ENCODE measurements around the gene CLASP2. TPM values are rescaled to one million over a fixed set of nuclear protein-coding genes. Genes with fewer than 3 reads are reported as not detected.
"Not testable (repeated sequence)": the region's sequence is repeated elsewhere in the genome, so short reads cannot be mapped to it uniquely, and the experiment has no call there.

Gene CLASP2
- total RNA-seq, 1 donor from 2014 or later: 69.2 TPM

- Mint-ChIP-seq H3K4me3 (peak overlapping the region; percentile 86), H3K27me3 (ENCODE audit: low read depth) (no peaks in the 10 kb centered on the region), H3K36me3 (ENCODE audit: low read depth) (no peaks in the 10 kb centered on the region), H3K9me3 (no peaks in the 10 kb centered on the region), H3K4me1 (peaks cover 46% of the 10 kb centered on the region), H3K27ac (ENCODE audit: unreplicated experiment) (peak overlapping the region; percentile 91)
- no peak for TF ChIP-seq CTCF (conservative IDR thresholded peaks at IDR 0.05)
- no peak for DNase-seq (ENCODE audit: low read depth, low spot score)
Observed at GRCh38 chr3:33658621-33658990, 59.4 kb downstream of the CLASP2 start.

GRCh38 chr3:33658039-33658438, 60.0 kb downstream of the CLASP2 start:
- H3K27ac Mint-ChIP-seq (ENCODE audit: unreplicated experiment): no peak overlapping the region
- H3K4me1 Mint-ChIP-seq: peaks cover 46% of the 10 kb centered on the region
- no peak for DNase-seq (ENCODE audit: low read depth, low spot score)
- H3K27me3 Mint-ChIP-seq (ENCODE audit: low read depth): no peaks in the 10 kb centered on the region
- no peaks in the 10 kb centered on the region for H3K36me3 Mint-ChIP-seq (ENCODE audit: low read depth)
- no peak for TF ChIP-seq CTCF (conservative IDR thresholded peaks at IDR 0.05)
- no peaks in the 10 kb centered on the region for H3K9me3 Mint-ChIP-seq
- no peak overlapping the region for H3K4me3 Mint-ChIP-seq

- H3K27ac Mint-ChIP-seq (ENCODE audit: unreplicated experiment): no peak overlapping the region
- H3K36me3 Mint-ChIP-seq (ENCODE audit: low read depth): no peaks in the 10 kb centered on the region
- no peaks in the 10 kb centered on the region for H3K27me3 Mint-ChIP-seq (ENCODE audit: low read depth)
- TF ChIP-seq CTCF (conservative IDR thresholded peaks at IDR 0.05): no peak
- H3K4me3 Mint-ChIP-seq: no peak overlapping the region
- H3K4me1 Mint-ChIP-seq: peaks cover 16% of the 10 kb centered on the region
- DNase-seq (ENCODE audit: low read depth, low spot score): no peak
- no peaks in the 10 kb centered on the region for H3K9me3 Mint-ChIP-seq
Observed at GRCh38 chr3:33652736-33653135, 65.3 kb downstream of the CLASP2 start.

GRCh38 chr3:33651101-33651500, 67.0 kb downstream of the CLASP2 start:
- not testable (repeated sequence) for H3K27ac Mint-ChIP-seq (ENCODE audit: unreplicated experiment); DNase-seq (ENCODE audit: low read depth, low spot score); H3K36me3 Mint-ChIP-seq (ENCODE audit: low read depth); H3K9me3 Mint-ChIP-seq; H3K4me3 Mint-ChIP-seq; H3K27me3 Mint-ChIP-seq (ENCODE audit: low read depth)
- H3K4me1 Mint-ChIP-seq: peaks cover 16% of the 10 kb centered on the region

GRCh38 chr3:33650495-33650894, 67.6 kb downstream of the CLASP2 start:
- peaks cover 21% of the 10 kb centered on the region for H3K4me1 Mint-ChIP-seq
- no peaks in the 10 kb centered on the region for H3K36me3 Mint-ChIP-seq (ENCODE audit: low read depth)
- H3K27me3 Mint-ChIP-seq (ENCODE audit: low read depth): no peaks in the 10 kb centered on the region
- no peak overlapping the region for H3K4me3 Mint-ChIP-seq
- no peaks in the 10 kb centered on the region for H3K9me3 Mint-ChIP-seq
- no peak for TF ChIP-seq CTCF (conservative IDR thresholded peaks at IDR 0.05)
- no peak for DNase-seq (ENCODE audit: low read depth, low spot score)
- no peak overlapping the region for H3K27ac Mint-ChIP-seq (ENCODE audit: unreplicated experiment)

- no peak for DNase-seq (ENCODE audit: low read depth, low spot score)
- Mint-ChIP-seq H3K4me3 (no peak overlapping the region), H3K27ac (ENCODE audit: unreplicated experiment) (no peak overlapping the region), H3K9me3 (no peaks in the 10 kb centered on the region), H3K4me1 (peaks cover 17% of the 10 kb centered on the region), H3K36me3 (ENCODE audit: low read depth) (no peaks in the 10 kb centered on the region), H3K27me3 (ENCODE audit: low read depth) (no peaks in the 10 kb centered on the region)
- no peak for TF ChIP-seq CTCF (conservative IDR thresholded peaks at IDR 0.05)
Observed at GRCh38 chr3:33648793-33649192, 69.3 kb downstream of the CLASP2 start.
